K562 (cell line): ENCODE results near the gene RSBN1L. TPM values are rescaled to one million over a fixed set of nuclear protein-coding genes. Genes with fewer than 3 reads are reported as not detected.

Source experiments
- BRF2 ChIP-seq: IDR thresholded peaks from 3 replicates; pipeline ENCODE4 v1.6.1; 2011; ENCODE audit warnings: borderline replicate concordance, mild to moderate bottlenecking; ENCODE audit not compliant: insufficient read length, insufficient read depth
- E2F6 ChIP-seq, 2 experiments: IDR thresholded peaks; 2 replicates each; pipeline ENCODE4 v1.6.1; 2011; ENCODE audit warnings: borderline replicate concordance in 1 of 2, control low read depth in 1 of 2, low read depth in 1 of 2, low read length in 1 of 2, mild to moderate bottlenecking in 1 of 2, mixed read lengths in 1 of 2, moderate library complexity in 1 of 2; ENCODE audit not compliant: insufficient read depth in 1 of 2, insufficient read length in 1 of 2, poor library complexity in 1 of 2, severe bottlenecking in 1 of 2; ENCODE audit errors: extremely low read depth in 1 of 2
- TCF3 ChIP-seq: sonication (generic); formaldehyde crosslinking; IDR thresholded peaks from 2 replicates; pipeline ENCODE4 v1.4.0; 2020; ENCODE audit warnings: mild to moderate bottlenecking, missing genetic modification reagents
- ZNF253 ChIP-seq: fragments of 250-450 bp; sonication (Bioruptor Pico); conservative IDR thresholded peaks from 2 replicates; pipeline ENCODE4 v1.6.1; 2021; ENCODE audit warnings: mild to moderate bottlenecking
- polyA plus RNA-seq, 8 experiments: library from polyadenylated mRNA; depleted of rRNA in 4 of 8; stranded (reverse) in 5 of 8; unstranded in 3 of 8; fragments of >200 nt; fragmentation: Nextera tagmentation in 2 of 8; fragmentation: Illumina TruSeq in 1 of 8; extraction: Ambion mirVana in 2 of 8; extraction: Trizol in 1 of 8; gene quantifications; 2 replicates each; pipeline versions ENCODE4 v1.2.1 to v1.2.3, GENCODE V29; 2011 to 2014; ENCODE audit warnings: inconsistent platforms in 1 of 8, missing spikeins in 1 of 8
- total RNA-seq, 7 experiments: library from RNA; depleted of rRNA in 6 of 7; stranded (reverse); fragments of >200 nt in 6 of 7; fragmentation: Illumina TruSeq in 2 of 7; extraction: Trizol in 2 of 7; gene quantifications; 2 replicates each; pipeline versions ENCODE4 v1.2.1 to v1.2.3, GENCODE V29; 2011 to 2021; ENCODE audit warnings: low replicate concordance in 1 of 7

Gene RSBN1L
- total and polyA plus RNA-seq, 9 of the 15 experiments (the other 6 are each of a cell fraction or from before 2014, with no cell fraction given) = 6.2 to 35.2 (median 20.1) TPM

DNA sequence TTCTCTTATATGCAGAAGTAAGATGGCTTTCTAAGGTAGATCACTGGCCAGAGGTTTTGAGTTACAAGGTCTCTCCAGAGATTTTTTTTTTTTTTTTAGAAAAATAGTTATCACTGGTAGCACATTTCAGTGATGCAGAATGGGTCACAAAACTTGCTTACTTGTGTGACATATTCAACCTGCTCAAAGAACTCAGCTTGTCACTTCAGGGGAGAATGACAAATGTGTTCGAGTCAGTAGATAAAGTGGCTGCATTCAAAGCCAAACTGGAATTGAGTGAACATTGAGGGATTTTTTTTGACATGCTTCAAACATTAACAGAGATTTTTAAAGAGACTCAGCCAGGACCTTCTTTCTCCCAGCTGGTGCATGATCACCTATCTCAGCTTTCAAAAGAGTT lies 135.7 kb downstream of the RSBN1L start (continued):
- TF ChIP-seq BRF2 = no peak
- no peak for TF ChIP-seq ZNF253 (CRISPR knock-in tag)
- TF ChIP-seq TCF3 (CRISPR knock-in tag) = peak; percentile 57; the same call in 1 of the 2 replicates
- no peak for TF ChIP-seq E2F6 (IDR thresholded peaks at IDR 0.05; ENCODE audit: borderline replicate concordance in 1 of 2, extremely low read depth in 1 of 2, insufficient read depth in 1 of 2, insufficient read length in 1 of 2, low read depth in 1 of 2, low read length in 1 of 2, poor library complexity in 1 of 2, severe bottlenecking in 1 of 2)

Other genes starting within 250 kb of the RSBN1L start
- 15.3 and 18.0 TPM in 2 replicates for gene PTPN12, start 159.2 kb upstream of the RSBN1L start, total RNA-seq (2014; rRNA removed)
- 25.5 and 33.6 TPM in 2 replicates for gene PTPN12, start 159.2 kb upstream of the RSBN1L start, total RNA-seq (2014; rRNA removed; fragmentation: Illumina TruSeq; extraction: Trizol)
- gene PTPN12, start 159.2 kb upstream of the RSBN1L start, total RNA-seq (2015; rRNA removed; fragmentation: Illumina TruSeq; extraction: Trizol) = 26.6 and 28.6 TPM in 2 replicates
- gene PTPN12, start 159.2 kb upstream of the RSBN1L start, total RNA-seq (2021) = 39.4 and 46.0 TPM in 2 replicates
- gene PTPN12, start 159.2 kb upstream of the RSBN1L start, polyA plus RNA-seq (2011; rRNA removed) = 35.0 and 54.9 TPM in 2 replicates
- gene PTPN12, start 159.2 kb upstream of the RSBN1L start, polyA plus RNA-seq (2014; fragmentation: Illumina TruSeq; extraction: Trizol) = 66.1 and 79.8 TPM in 2 replicates
- gene PTPN12, start 159.2 kb upstream of the RSBN1L start, polyA plus RNA-seq (2014; fragmentation: Nextera tagmentation; extraction: Ambion mirVana) = 10 to 100 TPM; 16.8 to 18.0 TPM
- 26.7 and 31.7 TPM in 2 replicates for gene PTPN12, start 159.2 kb upstream of the RSBN1L start, polyA plus RNA-seq (2014; rRNA removed)
- gene TMEM60, start 102.0 kb downstream of the RSBN1L start, total RNA-seq (2014; rRNA removed) = 12.5 TPM in 2 replicates
- gene TMEM60, start 102.0 kb downstream of the RSBN1L start, total RNA-seq (2014; rRNA removed; fragmentation: Illumina TruSeq; extraction: Trizol) = 38.4 and 48.7 TPM in 2 replicates
- 30.1 and 38.4 TPM in 2 replicates for gene TMEM60, start 102.0 kb downstream of the RSBN1L start, total RNA-seq (2015; rRNA removed; fragmentation: Illumina TruSeq; extraction: Trizol)
- 23.6 and 24.3 TPM in 2 replicates for gene TMEM60, start 102.0 kb downstream of the RSBN1L start, total RNA-seq (2021)
- gene TMEM60, start 102.0 kb downstream of the RSBN1L start, polyA plus RNA-seq (2011; rRNA removed) = 45.5 and 66.0 TPM in 2 replicates
- 28.3 and 31.1 TPM in 2 replicates for gene TMEM60, start 102.0 kb downstream of the RSBN1L start, polyA plus RNA-seq (2014; fragmentation: Illumina TruSeq; extraction: Trizol)
- gene TMEM60, start 102.0 kb downstream of the RSBN1L start, polyA plus RNA-seq (2014; fragmentation: Nextera tagmentation; extraction: Ambion mirVana) = 100 to 1,000 TPM; 136 to 140 TPM
- 36.9 and 42.7 TPM in 2 replicates for gene TMEM60, start 102.0 kb downstream of the RSBN1L start, polyA plus RNA-seq (2014; rRNA removed)
- 18.3 and 21.8 TPM in 2 replicates for gene PHTF2, start 102.3 kb downstream of the RSBN1L start, total RNA-seq (2014; rRNA removed)
- gene PHTF2, start 102.3 kb downstream of the RSBN1L start, total RNA-seq (2014; rRNA removed; fragmentation: Illumina TruSeq; extraction: Trizol) = 31.3 and 38.8 TPM in 2 replicates
- gene PHTF2, start 102.3 kb downstream of the RSBN1L start, total RNA-seq (2015; rRNA removed; fragmentation: Illumina TruSeq; extraction: Trizol) = 24.1 and 25.4 TPM in 2 replicates
- gene PHTF2, start 102.3 kb downstream of the RSBN1L start, total RNA-seq (2021) = 23.2 and 27.1 TPM in 2 replicates
- 30.6 and 43.6 TPM in 2 replicates for gene PHTF2, start 102.3 kb downstream of the RSBN1L start, polyA plus RNA-seq (2011; rRNA removed)
- gene PHTF2, start 102.3 kb downstream of the RSBN1L start, polyA plus RNA-seq (2014; fragmentation: Illumina TruSeq; extraction: Trizol) = 26.1 and 28.8 TPM in 2 replicates
- 10 to 100 TPM; 17.9 to 18.2 TPM for gene PHTF2, start 102.3 kb downstream of the RSBN1L start, polyA plus RNA-seq (2014; fragmentation: Nextera tagmentation; extraction: Ambion mirVana)
- gene PHTF2, start 102.3 kb downstream of the RSBN1L start, polyA plus RNA-seq (2014; rRNA removed) = 22.5 and 29.4 TPM in 2 replicates